Activated T-cell treated with anti-CD3 and anti-CD28 coated beads, Interleukin-2, amount 50 U/mL, for 72 hours (primary cell): ENCODE results near the gene APEH. TPM values are rescaled to one million over a fixed set of nuclear protein-coding genes. Genes with fewer than 3 reads are reported as not detected.
A peak's percentile ranks its signal among the peaks of the same experiment; 100 is the strongest.

Experiments
- ATAC-seq, 2 donors: fragments of 150-1000 bp; cut with Tn5 transposase; replicated peaks in 1 of 2; 2 replicates each; pipeline ENCODE4 v1.10.0; 2021; ENCODE audit warnings: moderate library complexity in 2 of 2, mild to moderate bottlenecking in 1 of 2
- DNase-seq, 2 donors: peaks; one replicate each; pipeline ENCODE4 v3.0.0; 2021 to 2022; ENCODE audit warnings: mixed read lengths in 1 of 2
- H3K27ac Mint-ChIP-seq: one replicate; pipeline ENCODE4 v1.8.0; 2022; ENCODE audit warnings: mild to moderate bottlenecking, moderate library complexity, mixed read lengths
- H3K27me3 Mint-ChIP-seq: one replicate; pipeline ENCODE4 v1.8.0; 2022; ENCODE audit warnings: low read depth, mixed read lengths
- H3K36me3 Mint-ChIP-seq, 2 donors: one replicate each; pipeline ENCODE4 v1.8.0; 2022; ENCODE audit warnings: mixed read lengths in 2 of 2, mild to moderate bottlenecking in 1 of 2; ENCODE audit not compliant: insufficient read depth in 2 of 2
- H3K4me1 Mint-ChIP-seq: one replicate; pipeline ENCODE4 v1.8.0; 2022; ENCODE audit warnings: low read depth, mixed read lengths
- H3K4me3 Mint-ChIP-seq, 2 donors: one replicate each; pipeline ENCODE4 v1.8.0; 2022; ENCODE audit warnings: mild to moderate bottlenecking in 2 of 2, mixed read lengths in 2 of 2, moderate library complexity in 2 of 2
- H3K9me3 Mint-ChIP-seq, 2 donors: one replicate each; pipeline ENCODE4 v1.8.0; 2022; ENCODE audit warnings: mixed read lengths in 2 of 2
- total RNA-seq, 2 donors: library from RNA; stranded (reverse); gene quantifications; one replicate each; pipeline ENCODE4 v1.2.3, GENCODE V29; 2022

The APEH gene
- total RNA-seq, 2 donors from 2014 or later: 82.7 to 108 TPM

GRCh38 chr3:49665822-49666519 is 8.2 kb upstream of the APEH start:
- no peak overlapping the region for H3K4me3 Mint-ChIP-seq
- ATAC-seq: no peak

GRCh38 chr3:49666592-49666991 is 7.6 kb upstream of the APEH start:
- DNase-seq (no peak), ATAC-seq (no peak)
- Mint-ChIP-seq H3K27ac (no peak overlapping the region), H3K36me3 (no peaks in the 10 kb centered on the region), H3K4me1 (peaks cover 3% of the 10 kb centered on the region), H3K9me3 (no peaks in the 10 kb centered on the region), H3K27me3 (no peaks in the 10 kb centered on the region), H3K4me3 (no peak overlapping the region)

More at GRCh38 chr3:49665822-49666519, 8.2 kb upstream of the APEH start:
- no peaks in the 10 kb centered on the region for H3K36me3 Mint-ChIP-seq
- DNase-seq: no peak
- no peaks in the 10 kb centered on the region for H3K27me3 Mint-ChIP-seq
- H3K27ac Mint-ChIP-seq: no peak overlapping the region
- no peaks in the 10 kb centered on the region for H3K4me1 Mint-ChIP-seq
- no peaks in the 10 kb centered on the region for H3K9me3 Mint-ChIP-seq

GRCh38 chr3:49667701-49668413 is 6.3 kb upstream of the APEH start:
- H3K27me3 Mint-ChIP-seq: no peaks in the 10 kb centered on the region
- H3K36me3 Mint-ChIP-seq: no peaks in the 10 kb centered on the region
- no peak for ATAC-seq
- H3K4me1 Mint-ChIP-seq: peaks cover 11% of the 10 kb centered on the region
- no peaks in the 10 kb centered on the region for H3K9me3 Mint-ChIP-seq
- no peak for DNase-seq
- H3K4me3 Mint-ChIP-seq: no peak overlapping the region
- no peak overlapping the region for H3K27ac Mint-ChIP-seq

GRCh38 chr3:49668414-49668797 is 5.7 kb upstream of the APEH start:
- H3K9me3 Mint-ChIP-seq: no peaks in the 10 kb centered on the region
- H3K27ac Mint-ChIP-seq: no peak overlapping the region
- H3K36me3 Mint-ChIP-seq: no peaks in the 10 kb centered on the region
- DNase-seq (no peak), ATAC-seq (no peak)
- peaks cover 15% of the 10 kb centered on the region for H3K4me1 Mint-ChIP-seq
- no peaks in the 10 kb centered on the region for H3K27me3 Mint-ChIP-seq
- H3K4me3 Mint-ChIP-seq: no peak overlapping the region

- DNase-seq: no peak
Observed at GRCh38 chr3:49668861-49669260, 5.3 kb upstream of the APEH start.

GRCh38 chr3:49669352-49669751 is 4.8 kb upstream of the APEH start:
- no peaks in the 10 kb centered on the region for H3K27me3 Mint-ChIP-seq
- no peak overlapping the region for H3K27ac Mint-ChIP-seq
- H3K36me3 Mint-ChIP-seq: no peaks in the 10 kb centered on the region
- H3K9me3 Mint-ChIP-seq: no peaks in the 10 kb centered on the region
- no peak overlapping the region for H3K4me3 Mint-ChIP-seq
- DNase-seq: no peak
- H3K4me1 Mint-ChIP-seq: peaks cover 16% of the 10 kb centered on the region
- no peak for ATAC-seq

More at GRCh38 chr3:49668861-49669260, 5.3 kb upstream of the APEH start:
- Mint-ChIP-seq H3K27ac (no peak overlapping the region), H3K9me3 (no peaks in the 10 kb centered on the region), H3K36me3 (no peaks in the 10 kb centered on the region), H3K27me3 (no peaks in the 10 kb centered on the region), H3K4me3 (no peak overlapping the region), H3K4me1 (peaks cover 16% of the 10 kb centered on the region)
- ATAC-seq: no peak

GRCh38 chr3:49670940-49671290 is 3.2 kb upstream of the APEH start:
- H3K9me3 Mint-ChIP-seq: no peaks in the 10 kb centered on the region
- no peak overlapping the region for H3K27ac Mint-ChIP-seq
- no peak for ATAC-seq

GRCh38 chr3:49671291-49672288 is 2.6 kb upstream of the APEH start:
- peak overlapping the region; percentile 37 to 51 for H3K4me3 Mint-ChIP-seq
- H3K27me3 Mint-ChIP-seq: no peaks in the 10 kb centered on the region
- H3K9me3 Mint-ChIP-seq: no peaks in the 10 kb centered on the region
- DNase-seq (peak; percentile 77 to 79), ATAC-seq (no peak)
- H3K27ac Mint-ChIP-seq: no peak overlapping the region
- no peaks in the 10 kb centered on the region for H3K36me3 Mint-ChIP-seq
- peaks cover 33% of the 10 kb centered on the region for H3K4me1 Mint-ChIP-seq

More at GRCh38 chr3:49670940-49671290, 3.2 kb upstream of the APEH start:
- Mint-ChIP-seq H3K27me3 (no peaks in the 10 kb centered on the region), H3K4me3 (no peak overlapping the region), H3K36me3 (no peaks in the 10 kb centered on the region), H3K4me1 (peaks cover 29% of the 10 kb centered on the region)
- no peak for DNase-seq

GRCh38 chr3:49673121-49673714 is 933 bp upstream of the APEH start:
- Mint-ChIP-seq H3K27ac (peak overlapping the region; percentile 90), H3K4me1 (peaks cover 33% of the 10 kb centered on the region), H3K27me3 (no peaks in the 10 kb centered on the region), H3K4me3 (peak overlapping the region; percentile 90 to 91), H3K9me3 (no peaks in the 10 kb centered on the region), H3K36me3 (peaks cover 0 to 2% of the 10 kb centered on the region in 2 donors)
- ATAC-seq (no peak), DNase-seq (peak in 1 of 2 donors; percentile 8)

- H3K4me3 Mint-ChIP-seq: peak overlapping the region; percentile 90 to 91
- peaks cover 33% of the 10 kb centered on the region for H3K4me1 Mint-ChIP-seq
- ATAC-seq: peak; percentile 22 to 36
- no peak for DNase-seq
- H3K9me3 Mint-ChIP-seq: no peaks in the 10 kb centered on the region
- H3K36me3 Mint-ChIP-seq: peaks cover 0 to 3% of the 10 kb centered on the region in 2 donors
- no peaks in the 10 kb centered on the region for H3K27me3 Mint-ChIP-seq
- H3K27ac Mint-ChIP-seq: no peak overlapping the region
Observed at GRCh38 chr3:49674497-49674983, 389 bp downstream of the APEH start.

GRCh38 chr3:49675912-49676311 is 1.8 kb downstream of the APEH start:
- Mint-ChIP-seq H3K4me3 (no peak overlapping the region), H3K9me3 (no peaks in the 10 kb centered on the region), H3K27ac (no peak overlapping the region)

GRCh38 chr3:49680493-49681231 is 6.5 kb downstream of the APEH start:
- H3K9me3 Mint-ChIP-seq: no peaks in the 10 kb centered on the region
- H3K4me1 Mint-ChIP-seq: peaks cover 11% of the 10 kb centered on the region
- DNase-seq: no peak
- H3K36me3 Mint-ChIP-seq: peaks cover 0 to 8% of the 10 kb centered on the region in 2 donors
- H3K4me3 Mint-ChIP-seq: no peak overlapping the region
- no peak for ATAC-seq
- no peak overlapping the region for H3K27ac Mint-ChIP-seq
- H3K27me3 Mint-ChIP-seq: no peaks in the 10 kb centered on the region

More at GRCh38 chr3:49675912-49676311, 1.8 kb downstream of the APEH start:
- ATAC-seq: no peak
- H3K36me3 Mint-ChIP-seq: peaks cover 0 to 8% of the 10 kb centered on the region in 2 donors
- peaks cover 37% of the 10 kb centered on the region for H3K4me1 Mint-ChIP-seq
- no peak for DNase-seq
- no peaks in the 10 kb centered on the region for H3K27me3 Mint-ChIP-seq
